ENCODE data around the gene LDHAL6B. TPM values are rescaled to one million over a fixed set of nuclear protein-coding genes. Genes with fewer than 3 reads are reported as not detected.
A peak's percentile ranks its signal among the peaks of the same experiment; 100 is the strongest.

The LDHAL6B gene
- total RNA-seq, 1 donor from 2014 or later = not detected

GRCh38 chr15:59221511-59222505 is 15.2 kb downstream of the LDHAL6B start:
- no peak for ATAC-seq

- no peak for ATAC-seq
Observed at GRCh38 chr15:59222906-59223550, 16.4 kb downstream of the LDHAL6B start.

GRCh38 chr15:59223736-59224135 is 17.1 kb downstream of the LDHAL6B start:
- ATAC-seq = no peak

GRCh38 chr15:59224474-59224873 is 17.8 kb downstream of the LDHAL6B start:
- ATAC-seq = peak; percentile 31

GRCh38 chr15:59227021-59227420 is 20.4 kb downstream of the LDHAL6B start:
- no peak for ATAC-seq

GRCh38 chr15:59229015-59229414 is 22.4 kb downstream of the LDHAL6B start:
- no peak for ATAC-seq

GRCh38 chr15:59229453-59229852 is 22.8 kb downstream of the LDHAL6B start:
- no peak for ATAC-seq

GRCh38 chr15:59230531-59231055 is 23.9 kb downstream of the LDHAL6B start:
- ATAC-seq = no peak

- peak; percentile 85 for ATAC-seq
Observed at GRCh38 chr15:59232476-59232875, 25.8 kb downstream of the LDHAL6B start.

GRCh38 chr15:59236394-59236793 is 29.8 kb downstream of the LDHAL6B start:
- ATAC-seq = no peak

GRCh38 chr15:59237119-59237855 is 30.6 kb downstream of the LDHAL6B start:
- ATAC-seq = no peak

GRCh38 chr15:59237924-59238331 is 31.3 kb downstream of the LDHAL6B start:
- ATAC-seq = peak; percentile 25

GRCh38 chr15:59240036-59240435 is 33.4 kb downstream of the LDHAL6B start:
- ATAC-seq = no peak

GRCh38 chr15:59242649-59243048 is 36.0 kb downstream of the LDHAL6B start:
- no peak for ATAC-seq

GRCh38 chr15:59243622-59244021 is 37.0 kb downstream of the LDHAL6B start:
- no peak for ATAC-seq

- no peak for ATAC-seq
Observed at GRCh38 chr15:59244337-59244736, 37.7 kb downstream of the LDHAL6B start.

- no peak for ATAC-seq
Observed at GRCh38 chr15:59245559-59245958, 38.9 kb downstream of the LDHAL6B start.

- ATAC-seq = peak; percentile 39
Observed at GRCh38 chr15:59247364-59247763, 40.7 kb downstream of the LDHAL6B start.

- ATAC-seq = peak; percentile 47
Observed at GRCh38 chr15:59249816-59250215, 43.2 kb downstream of the LDHAL6B start.

GRCh38 chr15:59250249-59250648 is 43.6 kb downstream of the LDHAL6B start:
- ATAC-seq = peak; percentile 75

GRCh38 chr15:59251001-59251845 is 44.6 kb downstream of the LDHAL6B start:
- ATAC-seq = no peak

- no peak for ATAC-seq
Observed at GRCh38 chr15:59252137-59252536, 45.5 kb downstream of the LDHAL6B start.

Measured in esophagus mucosa (tissue), 1 donor.